Large intestine (tissue), 3 donors: ENCODE measurements around the gene CUL4A. TPM values are rescaled to one million over a fixed set of nuclear protein-coding genes. Genes with fewer than 3 reads are reported as not detected.
A peak's percentile ranks its signal among the peaks of the same experiment; 100 is the strongest.

Experiments
- DNase-seq, 2 donors: peaks; one replicate each; pipeline versions ENCODE4 v3.0.0 to v3.0.0-alpha.2; 2013
- H3K27ac ChIP-seq: one replicate; pipeline ENCODE4 v1.5.1; 2013; ENCODE audit warnings: low read length
- H3K27me3 ChIP-seq: 2 replicates; pipeline ENCODE4 v1.6.1; 2013; ENCODE audit warnings: low read length; ENCODE audit not compliant: control insufficient read depth, insufficient read depth
- H3K36me3 ChIP-seq: 2 replicates; pipeline ENCODE4 v1.6.1; 2013; ENCODE audit warnings: low read length; ENCODE audit not compliant: control insufficient read depth, insufficient read depth
- H3K4me1 ChIP-seq: one replicate; pipeline ENCODE4 v1.6.1; 2013; ENCODE audit warnings: low read length; ENCODE audit not compliant: control insufficient read depth, insufficient read depth
- H3K4me3 ChIP-seq: one replicate; pipeline ENCODE4 v1.5.1; 2013; ENCODE audit warnings: low read length
- H3K9me3 ChIP-seq: one replicate; pipeline ENCODE4 v1.6.1; 2013; ENCODE audit warnings: mild to moderate bottlenecking, low read depth, low read length, moderate library complexity; ENCODE audit not compliant: control insufficient read depth
- WGBS: methylation state at CpG from one replicate; pipeline ENCODE4 v1.1.5; 2013; ENCODE audit warnings: low lambda C conversion rate; ENCODE audit not compliant: insufficient coverage; 5-methylcytosine and 5-hydroxymethylcytosine counted together
- polyA plus RNA-seq: library from polyadenylated mRNA; unstranded; fragments of 120-200 nt; gene quantifications from one replicate; pipeline ENCODE4 v1.2.1, GENCODE V29; 2013

Gene CUL4A
- polyA plus RNA-seq, 1 donor: 78.4 TPM

DNA sequence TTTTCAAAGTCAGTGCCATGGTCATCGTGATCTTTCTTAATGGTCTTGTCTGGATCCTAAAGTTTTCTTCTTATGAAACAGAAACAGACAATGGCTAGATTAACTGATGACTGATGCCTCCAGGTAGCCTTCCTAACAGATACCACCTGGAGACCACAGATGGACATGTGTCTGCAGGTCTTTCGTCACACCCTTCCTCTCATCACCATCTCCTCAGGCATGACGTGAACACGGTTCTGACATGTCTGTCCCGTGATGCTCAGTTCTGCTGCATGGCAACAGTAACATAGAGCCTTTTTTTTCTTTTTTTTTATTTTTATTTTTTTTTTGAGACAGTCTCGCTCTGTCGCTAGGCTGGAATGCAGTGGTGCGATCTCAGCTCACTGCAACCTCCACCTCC lies 74.5 kb downstream of the CUL4A start:
- Histone ChIP-seq H3K27ac (no peak overlapping the region), H3K27me3 (no peaks in the 10 kb centered on the region), H3K36me3 (no peaks in the 10 kb centered on the region), H3K4me3 (no peak overlapping the region), H3K4me1 (no peaks in the 10 kb centered on the region), H3K9me3 (peaks cover 3% of the 10 kb centered on the region)
- 90% methylated on average over 2 of the region's 8 CpGs for WGBS
- no peak for DNase-seq

DNA sequence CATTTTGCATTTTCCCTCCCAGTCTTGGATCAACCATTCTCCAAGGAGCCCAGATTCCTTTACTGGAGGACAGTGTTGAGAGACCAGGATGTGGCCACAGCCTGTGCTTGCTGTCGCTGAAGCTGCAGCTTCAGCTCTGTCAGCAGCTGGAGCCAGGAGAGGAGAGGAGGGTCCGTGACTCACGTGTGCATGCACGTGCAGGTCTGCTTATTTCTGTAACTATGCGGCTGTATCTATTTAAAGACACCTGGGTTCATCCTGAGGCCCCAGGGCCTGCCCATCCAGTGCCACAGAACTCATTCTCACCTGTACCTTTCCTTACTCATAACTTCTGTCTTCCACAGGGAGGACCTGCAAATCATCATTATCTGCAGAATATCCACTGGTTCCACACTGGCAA lies 79.5 kb downstream of the CUL4A start:
- peaks cover 9% of the 10 kb centered on the region for H3K27me3 ChIP-seq
- WGBS: no CpG with 5 or more reads among the region's 5 CpGs

DNA sequence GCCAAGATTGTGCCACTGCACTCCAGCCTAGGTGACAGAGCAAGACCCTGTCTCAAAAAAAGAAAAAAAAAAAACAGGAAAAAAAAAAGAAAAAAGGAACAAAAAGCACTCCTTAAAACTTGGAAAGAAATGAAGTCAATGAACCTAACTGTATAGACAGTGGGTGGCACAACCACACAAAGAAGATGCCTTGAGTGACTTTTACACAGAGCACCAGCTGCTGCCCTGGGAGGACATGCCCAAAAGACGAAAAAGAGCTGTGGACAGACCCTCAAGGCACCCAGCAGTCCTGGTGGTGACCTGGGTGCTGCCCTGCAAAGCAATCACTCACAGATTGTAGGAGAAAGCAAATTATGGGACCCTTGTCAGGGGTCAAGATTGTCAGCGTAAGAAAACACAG lies 81.7 kb downstream of the CUL4A start:
- Histone ChIP-seq H3K27me3 (peaks cover 9% of the 10 kb centered on the region), H3K4me1 (peaks cover 7% of the 10 kb centered on the region), H3K4me3 (no peak overlapping the region), H3K27ac (no peak overlapping the region), H3K9me3 (peaks cover 3% of the 10 kb centered on the region), H3K36me3 (no peaks in the 10 kb centered on the region)
- no CpG with 5 or more reads among the region's 2 CpGs for WGBS
- DNase-seq: no peak

More for the DNA sequence above, 79.5 kb downstream of the CUL4A start:
- no peak for DNase-seq
- H3K27ac ChIP-seq: no peak overlapping the region
- H3K4me3 ChIP-seq: no peak overlapping the region
- no peaks in the 10 kb centered on the region for H3K36me3 ChIP-seq
- H3K4me1 ChIP-seq: peaks cover 4% of the 10 kb centered on the region
- H3K9me3 ChIP-seq: peaks cover 3% of the 10 kb centered on the region

DNA sequence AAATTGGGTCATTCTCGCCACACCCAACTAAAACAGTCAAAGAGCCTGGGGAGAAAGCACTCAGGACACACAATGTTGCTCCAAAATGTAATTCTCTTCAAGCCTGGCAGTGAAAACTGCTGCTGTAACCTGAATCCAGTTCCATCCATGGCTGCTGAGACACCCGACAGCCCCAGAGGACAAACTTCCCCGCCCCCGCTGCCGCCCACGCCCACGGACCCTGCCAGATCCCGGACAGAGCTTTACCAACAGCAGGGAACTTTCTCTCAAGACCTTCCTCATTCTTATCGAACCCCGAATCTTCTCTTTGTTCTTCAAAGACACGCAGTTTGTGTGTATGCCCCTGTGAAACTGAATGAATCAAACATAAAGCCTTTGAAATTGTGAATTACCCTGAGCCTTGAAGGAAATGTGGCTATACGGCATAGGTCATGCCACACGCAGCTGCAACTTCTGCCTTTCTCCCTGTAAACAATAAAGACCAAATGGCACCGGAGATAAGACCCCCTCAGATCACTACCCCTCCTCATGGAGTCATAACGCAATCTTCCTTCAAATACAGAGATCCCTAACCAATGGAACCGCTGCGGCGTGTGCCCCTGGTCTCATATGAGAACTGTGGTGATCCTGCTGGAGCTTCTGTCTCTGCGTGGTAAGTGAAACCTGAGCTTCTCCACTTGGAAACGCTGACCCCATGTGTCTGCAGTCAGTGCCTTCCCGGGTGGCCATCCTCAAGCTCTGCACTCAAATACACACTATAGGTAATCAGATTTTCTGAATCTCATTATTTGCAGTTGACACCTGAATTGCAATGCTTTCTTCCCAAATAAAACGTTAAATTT lies 82.8 kb downstream of the CUL4A start:
- DNase-seq: no peak
- Histone ChIP-seq H3K27ac (no peak overlapping the region), H3K36me3 (no peaks in the 10 kb centered on the region), H3K4me3 (no peak overlapping the region), H3K27me3 (peaks cover 9% of the 10 kb centered on the region), H3K4me1 (peaks cover 7% of the 10 kb centered on the region), H3K9me3 (peaks cover 6% of the 10 kb centered on the region)
- WGBS: 50% methylated on average over 1 of the region's 22 CpGs

DNA sequence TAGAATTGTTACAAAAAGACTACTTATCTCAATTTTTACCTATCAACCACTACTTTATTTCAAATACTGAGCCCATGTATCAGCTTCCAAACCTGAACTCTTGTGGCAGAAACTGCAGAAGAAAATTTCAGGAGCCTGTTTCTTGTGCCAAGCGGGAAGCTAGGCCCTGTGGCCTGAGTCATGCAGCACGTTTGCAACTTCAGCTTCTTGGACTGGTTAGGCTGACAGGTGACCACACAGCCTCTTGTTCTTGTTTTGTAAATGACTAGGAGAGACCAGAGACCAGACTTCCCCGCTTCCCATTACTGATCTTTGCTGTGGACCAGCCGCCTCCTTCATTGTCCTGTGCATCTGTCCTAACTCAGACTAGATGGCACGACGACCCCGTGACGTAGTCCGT lies 84.3 kb downstream of the CUL4A start:
- Histone ChIP-seq H3K27me3 (peaks cover 9% of the 10 kb centered on the region), H3K27ac (no peak overlapping the region), H3K4me1 (peaks cover 7% of the 10 kb centered on the region), H3K9me3 (peaks cover 3% of the 10 kb centered on the region), H3K36me3 (no peaks in the 10 kb centered on the region), H3K4me3 (no peak overlapping the region)
- no CpG with 5 or more reads among the region's 9 CpGs for WGBS
- no peak for DNase-seq

DNA sequence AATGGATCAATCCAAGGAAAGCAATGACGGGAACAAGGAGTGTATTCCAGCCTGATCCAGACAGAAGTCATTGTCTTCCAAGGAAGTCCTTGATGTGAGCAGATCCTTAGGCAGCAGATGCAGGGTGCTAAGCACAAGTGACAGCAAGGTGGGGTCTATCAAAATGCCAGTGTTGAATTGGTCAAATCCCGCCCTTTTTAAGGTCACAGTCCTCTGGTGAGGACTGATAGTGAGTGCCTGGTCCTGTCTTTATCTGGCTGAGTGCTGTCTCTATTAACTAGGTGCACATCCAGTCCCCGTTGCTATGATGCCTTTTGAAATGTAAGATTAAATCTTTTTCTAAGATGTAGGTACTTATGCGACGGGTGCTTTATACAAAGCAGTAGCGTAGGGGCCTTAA lies 86.4 kb downstream of the CUL4A start:
- no peak for DNase-seq
- Histone ChIP-seq H3K4me1 (peaks cover 14% of the 10 kb centered on the region), H3K4me3 (no peak overlapping the region), H3K27ac (no peak overlapping the region), H3K27me3 (peaks cover 4% of the 10 kb centered on the region), H3K9me3 (peaks cover 3% of the 10 kb centered on the region), H3K36me3 (no peaks in the 10 kb centered on the region)
- WGBS: 100% methylated on average over 3 of the region's 6 CpGs

DNA sequence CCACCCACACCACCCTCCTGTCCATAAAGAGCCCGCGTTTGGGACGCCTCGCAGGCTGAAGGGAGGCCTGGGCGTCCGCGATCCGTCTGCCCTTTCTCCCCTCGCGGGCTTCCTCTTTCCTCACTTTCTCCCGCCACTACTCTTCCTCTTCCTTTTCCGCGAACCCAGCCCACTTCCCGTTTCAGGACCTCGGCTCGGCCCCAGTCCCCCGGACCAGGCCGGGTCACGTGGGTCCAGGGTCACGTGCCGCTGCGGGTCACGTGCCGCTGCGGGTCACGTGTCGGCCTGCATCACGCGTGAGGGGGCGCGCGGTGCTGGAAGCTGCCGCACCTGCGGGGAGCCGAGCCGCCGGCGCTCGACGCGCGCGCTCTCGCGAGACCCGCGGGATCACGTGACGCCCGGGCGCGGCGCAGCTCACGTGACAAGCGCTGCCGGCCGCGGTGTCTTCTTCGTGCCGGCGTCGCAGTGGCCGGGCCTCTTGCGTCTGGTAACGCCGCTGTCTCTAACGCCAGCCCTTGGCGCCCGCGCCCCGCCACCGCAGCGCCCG lies 87.5 kb downstream of the CUL4A start, which contains the start of gene LAMP1:
TSS of gene LAMP1 (plus strand) at position 417 of the 547 bp plus-strand sequence. CDS start 196 bp downstream, outside the sequence.
- peak; percentile 98 to 99 for DNase-seq
- Histone ChIP-seq H3K9me3 (peaks cover 3% of the 10 kb centered on the region), H3K27ac (peak within 1 kb of the TSS; percentile 81), H3K36me3 (no peaks in the 10 kb centered on the region), H3K4me3 (peak within 1 kb of the TSS; percentile 86), H3K27me3 (peaks cover 3% of the 10 kb centered on the region), H3K4me1 (peaks cover 13% of the 10 kb centered on the region)
- no CpG with 5 or more reads among the region's 74 CpGs for WGBS

DNA sequence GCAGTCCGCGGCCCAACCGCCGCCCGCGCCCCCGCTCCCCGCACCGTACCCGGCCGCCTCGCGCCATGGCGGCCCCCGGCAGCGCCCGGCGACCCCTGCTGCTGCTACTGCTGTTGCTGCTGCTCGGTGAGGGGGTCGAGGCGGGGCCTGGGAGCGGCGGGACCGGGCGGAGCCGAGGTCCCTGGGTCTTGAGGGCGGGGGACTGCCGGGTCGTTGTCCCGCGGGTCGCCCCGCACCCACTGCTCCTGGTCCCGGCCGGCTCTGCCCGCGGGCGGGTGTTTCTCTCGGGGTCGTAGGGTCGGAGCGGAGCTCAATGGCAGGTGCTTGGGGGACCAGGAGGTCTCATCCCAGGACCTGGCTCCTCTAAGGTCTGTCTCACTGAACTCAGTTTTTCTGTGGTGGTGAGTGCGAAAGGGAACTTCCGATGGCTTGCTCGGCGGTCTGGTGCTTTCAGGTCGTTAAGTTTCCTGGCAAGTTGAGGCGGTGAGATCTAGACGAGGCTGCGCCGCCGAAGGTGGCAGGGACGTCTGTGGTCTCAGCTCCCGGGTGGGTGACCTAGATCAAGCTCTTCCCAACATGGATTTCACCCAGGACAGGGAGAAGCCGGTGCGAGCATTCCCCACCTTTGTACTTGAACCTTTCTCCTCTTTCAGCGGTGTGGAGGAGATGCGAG lies 88.1 kb downstream of the CUL4A start:
- no CpG with 5 or more reads among the region's 58 CpGs for WGBS
- peaks cover 10% of the 10 kb centered on the region for H3K4me1 ChIP-seq
- peaks cover under 1% of the 10 kb centered on the region for H3K36me3 ChIP-seq
- no peaks in the 10 kb centered on the region for H3K27me3 ChIP-seq
- H3K27ac ChIP-seq: peak overlapping the region; percentile 77
- peaks cover 3% of the 10 kb centered on the region for H3K9me3 ChIP-seq
- DNase-seq: peak in 1 of 2 donors; percentile 39
- peak overlapping the region; percentile 86 for H3K4me3 ChIP-seq

DNA sequence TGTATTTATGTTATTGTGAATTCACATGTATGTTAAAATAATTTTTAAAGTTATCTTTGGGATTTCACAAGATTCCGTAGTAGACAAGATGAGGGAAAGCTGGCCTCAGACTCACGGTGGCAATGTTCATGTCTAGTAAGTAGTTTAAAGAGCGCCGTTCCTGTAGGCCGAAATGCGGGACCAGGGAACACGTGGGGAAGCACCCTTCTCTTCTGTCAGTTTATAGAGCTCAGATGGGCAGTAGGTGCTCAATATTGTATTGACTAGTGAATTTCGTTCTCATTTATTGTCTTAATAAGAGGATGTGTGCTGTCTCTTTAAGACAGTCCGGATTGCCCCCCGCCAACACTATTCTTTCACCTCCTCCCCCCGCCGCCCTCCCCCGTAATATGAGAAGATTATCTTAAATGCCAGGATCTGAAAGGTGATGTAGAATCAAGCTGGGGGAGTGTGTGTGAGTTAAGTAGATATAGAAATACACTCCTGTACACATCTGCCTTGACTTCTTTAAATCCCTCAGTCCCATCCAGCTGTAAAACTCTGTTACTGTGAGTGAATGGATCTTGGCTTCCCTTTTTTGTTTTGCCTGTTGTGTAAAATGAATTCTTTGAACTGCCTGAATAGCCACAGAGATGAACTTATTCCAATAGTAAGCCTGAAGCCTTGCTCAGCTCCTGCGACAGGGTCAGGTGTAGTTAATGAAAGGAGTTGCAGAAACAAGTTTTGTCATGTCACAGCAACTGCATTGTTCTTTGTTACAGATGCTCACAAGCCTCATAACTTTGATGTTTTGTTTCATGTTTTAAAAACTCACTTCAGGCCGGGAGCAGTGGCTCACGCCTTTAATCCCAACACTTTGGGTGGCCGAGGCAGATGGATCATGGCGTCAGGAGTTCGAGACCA lies 88.9 kb downstream of the CUL4A start:
- peak overlapping the region; percentile 77 for H3K27ac ChIP-seq
- H3K4me1 ChIP-seq: peaks cover 10% of the 10 kb centered on the region
- peaks cover 3% of the 10 kb centered on the region for H3K9me3 ChIP-seq
- H3K4me3 ChIP-seq: peak overlapping the region; percentile 86
- peak in 1 of 2 donors; percentile 16 for DNase-seq
- H3K27me3 ChIP-seq: no peaks in the 10 kb centered on the region
- 0% methylated on average over 1 of the region's 19 CpGs for WGBS
- peaks cover 7% of the 10 kb centered on the region for H3K36me3 ChIP-seq
